ENCODE results near the gene GIMAP5.

GIMAP5 gene

GRCh38 chr7:150778014-150778737 is 41.0 kb downstream of the GIMAP5 start:
- no peak for DNase-seq

DNA sequence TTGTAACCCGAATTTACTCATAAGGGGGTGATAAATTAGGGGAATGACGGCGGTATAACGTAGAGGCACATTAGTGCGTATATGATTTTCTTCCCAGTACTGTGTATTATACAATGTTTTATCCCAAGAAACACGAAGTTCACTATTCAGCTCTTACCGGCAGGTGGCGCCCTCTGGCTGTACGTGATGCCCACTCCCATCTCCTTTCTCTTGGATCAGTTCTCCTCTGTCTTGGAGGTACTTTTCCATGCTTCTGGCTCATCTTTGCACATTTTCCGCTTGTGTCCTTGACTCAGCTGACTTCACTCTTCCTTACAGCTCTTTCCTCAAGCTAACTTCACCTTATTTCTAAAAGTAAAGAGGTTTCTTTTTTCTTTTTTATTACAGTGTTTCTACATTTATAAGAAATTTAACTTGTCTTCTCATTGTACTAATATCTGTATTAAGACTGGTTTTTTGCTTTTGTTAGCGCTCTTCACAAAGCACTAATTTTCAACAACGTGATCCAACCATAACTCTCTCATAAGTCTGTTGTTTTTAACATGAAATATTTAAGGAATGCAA is 41.6 kb downstream of the GIMAP5 start:
- DNase-seq = peak; percentile 79

DNA sequence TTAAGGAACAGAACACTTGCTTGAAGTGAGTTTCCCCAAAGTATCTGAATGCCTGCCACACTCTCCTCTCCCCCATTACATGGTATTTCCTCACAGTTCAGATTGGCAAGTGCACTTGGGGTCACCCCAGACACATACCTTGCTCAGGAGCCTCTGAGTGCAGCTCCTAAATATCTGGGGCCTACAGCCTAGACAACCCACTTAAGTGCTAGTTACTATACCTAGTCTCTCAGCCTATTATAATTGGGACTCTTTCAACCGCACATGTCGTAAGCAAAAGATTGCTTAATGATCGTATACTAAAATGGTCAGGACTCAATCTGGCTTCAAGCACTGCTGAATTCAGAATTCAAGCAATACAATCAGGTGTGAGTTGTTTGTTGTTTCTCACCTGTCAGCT is 43.1 kb downstream of the GIMAP5 start:
- no peak for DNase-seq

- no peak for DNase-seq
These were observed 43.9 kb downstream of the GIMAP5 start for GRCh38 chr7:150781103-150781502.

DNA sequence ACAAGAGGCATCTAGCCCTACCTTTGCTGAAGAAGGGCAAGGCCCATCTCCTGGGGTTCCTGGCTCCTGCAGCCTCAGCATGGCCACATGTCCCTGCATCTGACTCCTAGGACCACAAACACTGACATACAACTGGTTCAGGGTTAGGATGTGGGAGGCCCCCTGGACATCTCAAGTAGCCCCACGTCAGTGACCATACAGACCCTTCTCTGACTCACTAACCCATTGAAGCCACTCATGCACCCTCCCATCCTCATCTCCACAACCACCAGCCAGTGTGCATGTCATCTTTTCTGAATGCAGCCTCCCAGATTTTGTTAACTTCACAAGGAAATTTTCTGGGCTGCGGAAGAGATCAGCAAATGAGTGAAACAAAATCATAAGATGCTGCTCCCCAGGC is 44.7 kb downstream of the GIMAP5 start:
- no peak for DNase-seq

DNA sequence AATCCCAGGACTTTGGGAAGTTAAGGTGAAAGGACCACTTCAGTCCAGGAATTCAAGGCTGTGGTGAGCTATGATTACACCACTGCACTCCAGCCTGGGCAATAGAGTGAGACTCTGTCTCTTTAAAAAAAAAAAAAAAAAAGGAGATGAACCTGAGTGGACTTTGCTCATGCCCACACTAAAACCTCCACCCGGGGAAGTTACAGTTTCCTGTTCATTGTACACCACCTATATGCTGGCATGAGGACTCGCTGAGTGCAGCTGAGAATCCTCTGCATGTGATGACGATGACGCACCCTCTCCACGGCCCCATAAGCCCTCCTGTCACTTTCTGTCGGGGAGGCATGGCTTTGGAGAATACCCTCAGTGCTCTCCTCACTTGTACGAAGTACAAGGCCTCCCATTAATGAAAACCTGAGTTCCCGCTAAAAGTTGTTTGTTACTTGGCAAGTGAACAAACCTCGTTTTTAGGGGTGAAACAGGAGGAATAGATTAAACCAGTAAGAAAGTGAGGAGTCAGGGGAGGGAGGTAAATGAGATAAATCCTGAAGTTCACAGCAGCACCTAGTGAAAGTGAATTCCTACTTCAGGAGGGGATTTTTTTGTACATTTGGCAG is 47.0 kb downstream of the GIMAP5 start:
- no peak for DNase-seq

DNA sequence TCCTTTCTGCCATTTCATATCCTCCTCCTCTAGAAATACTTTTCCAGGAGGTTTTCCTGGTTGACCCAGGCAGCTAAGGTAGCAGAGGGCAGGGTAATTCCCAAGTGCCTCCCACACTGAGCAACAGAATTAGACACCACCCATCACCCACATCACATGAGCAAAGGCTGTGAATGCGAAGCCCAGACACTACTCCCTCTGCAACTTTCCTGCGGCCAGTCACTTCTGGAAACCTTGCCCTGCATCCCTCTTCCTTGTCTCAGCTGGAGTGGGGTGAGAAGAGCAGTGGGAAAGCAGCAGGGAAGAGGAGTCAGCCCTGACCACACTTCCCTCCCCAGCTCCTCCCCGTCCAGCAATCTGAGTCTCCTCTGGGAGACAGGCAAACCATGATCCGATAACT is 47.7 kb downstream of the GIMAP5 start:
- DNase-seq = no peak

GRCh38 chr7:150787321-150788281 is 50.4 kb downstream of the GIMAP5 start:
- DNase-seq = no peak

DNA sequence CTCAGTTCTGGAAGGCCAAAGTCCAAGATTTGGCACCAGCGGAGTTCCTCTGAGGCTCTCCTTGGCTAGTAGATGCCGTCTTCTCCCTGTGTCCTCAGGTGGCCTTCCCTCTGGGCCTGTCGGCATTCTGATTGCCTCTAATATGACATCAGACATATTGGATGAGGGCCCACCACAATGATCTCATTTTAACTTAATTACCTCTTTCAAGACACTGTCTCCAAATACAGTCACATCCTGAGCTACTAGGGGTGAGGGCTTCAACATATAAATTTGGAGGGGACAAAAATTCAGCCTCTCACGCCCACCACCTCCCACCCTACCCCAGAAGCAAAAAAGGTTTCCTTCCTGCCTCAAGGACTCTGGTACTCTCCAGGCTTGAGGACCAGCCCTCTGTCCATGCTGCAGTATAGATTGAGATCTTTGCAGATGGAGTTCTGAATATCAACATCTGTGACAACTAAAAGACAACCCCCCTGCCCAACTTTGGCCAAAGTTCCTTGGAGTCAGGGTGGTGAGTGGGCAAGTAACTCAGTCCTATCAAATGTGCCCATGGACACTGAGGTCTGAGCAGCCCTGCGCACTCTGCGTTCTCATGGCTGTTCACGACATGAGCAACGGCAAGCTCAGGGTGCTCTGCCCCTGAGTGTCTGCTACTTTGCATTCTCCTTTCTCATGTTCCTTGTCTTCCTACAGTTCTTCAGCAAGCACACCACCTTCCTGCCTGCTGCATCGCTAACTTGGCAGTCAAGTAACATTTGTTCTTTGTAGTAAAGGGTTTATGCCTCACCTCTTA is 51.5 kb downstream of the GIMAP5 start:
- DNase-seq = no peak

DNA sequence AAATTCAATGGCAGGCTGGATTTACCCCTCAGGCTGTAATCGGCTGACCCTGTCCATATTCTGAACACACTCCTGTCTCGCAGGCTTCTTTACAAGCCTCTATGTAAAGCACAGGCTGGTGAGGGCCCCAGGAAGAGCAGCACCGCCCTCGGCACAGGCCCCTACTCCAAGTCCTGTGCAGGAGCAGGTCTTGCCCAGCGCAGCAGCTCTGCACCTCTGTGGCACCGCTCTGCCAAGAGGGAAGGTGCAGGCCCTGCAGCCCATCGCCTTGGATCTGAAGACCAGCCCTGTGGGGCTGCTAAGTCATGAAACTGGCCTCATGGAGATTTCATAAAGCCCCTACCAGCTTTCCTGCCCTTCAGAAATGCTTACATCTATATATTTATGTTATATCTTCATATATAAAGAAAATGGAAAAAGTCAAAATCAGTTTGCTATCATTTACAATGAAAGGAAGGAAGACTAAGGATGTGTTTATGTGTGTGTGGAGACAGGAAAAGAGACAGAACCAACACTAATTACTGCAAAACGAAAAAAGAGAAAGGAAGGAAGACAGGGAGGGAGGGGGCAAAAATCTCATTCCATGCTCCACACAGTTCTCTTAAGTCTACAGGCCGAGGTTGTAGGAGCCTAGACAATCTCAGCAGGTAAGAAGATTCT is 53.3 kb downstream of the GIMAP5 start:
- no peak for DNase-seq

- DNase-seq = no peak
These were observed 54.1 kb downstream of the GIMAP5 start for GRCh38 chr7:150791304-150791703.

GRCh38 chr7:150791746-150792452 is 54.7 kb downstream of the GIMAP5 start:
- DNase-seq = no peak
